Amniotic epithelial cell (primary cell): Measurements from ENCODE around the gene CLK4.
"Not testable (repeated sequence)": the region's sequence is repeated elsewhere in the genome, so short reads cannot be mapped to it uniquely, and the experiment has no call there.

Source experiments
- DNase-seq: peaks from one replicate; pipeline ENCODE4 v3.0.0-alpha.2; 2010; ENCODE audit warnings: low read depth

Gene CLK4

DNA sequence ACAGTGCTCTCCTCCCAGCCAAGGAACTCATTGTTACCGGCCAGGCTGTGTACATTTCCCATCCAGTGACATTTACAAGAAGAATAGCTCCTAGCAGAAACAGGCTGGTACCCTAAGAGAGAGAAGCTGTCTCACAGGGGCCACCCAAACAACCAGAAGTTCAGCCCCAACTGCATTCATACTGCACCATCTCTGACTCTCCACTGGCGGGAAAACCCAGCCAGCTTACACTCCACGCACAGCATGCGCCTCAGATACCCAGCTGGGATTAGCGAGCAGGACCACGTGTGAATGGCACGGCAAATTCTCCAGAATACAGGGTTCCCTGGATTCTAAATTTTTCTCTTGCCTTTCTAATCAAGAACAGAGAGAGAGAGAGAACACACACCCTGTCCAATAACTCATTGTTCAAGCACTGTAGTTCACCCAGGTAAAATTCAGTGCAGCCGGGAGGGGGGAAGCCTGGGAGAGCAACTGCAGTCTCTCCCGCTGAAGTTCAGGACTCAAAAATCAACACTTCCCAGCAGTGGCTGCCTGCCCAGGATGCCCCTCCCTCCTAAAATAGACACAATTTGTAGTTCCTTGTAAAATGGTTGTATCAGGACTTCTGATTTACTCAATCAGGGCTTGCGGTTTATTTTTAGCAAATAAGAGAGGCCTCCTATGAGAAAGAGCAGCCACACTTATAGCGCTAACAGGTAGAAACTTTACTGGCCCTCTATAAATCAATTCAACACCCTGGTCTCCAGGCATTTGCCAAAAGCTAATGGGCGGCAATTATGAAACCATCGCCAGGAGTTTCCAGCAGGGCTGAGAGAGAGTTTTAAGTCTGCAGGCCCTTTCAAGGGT, 38.9 kb downstream of the CLK4 start:
- no peak for DNase-seq

DNA sequence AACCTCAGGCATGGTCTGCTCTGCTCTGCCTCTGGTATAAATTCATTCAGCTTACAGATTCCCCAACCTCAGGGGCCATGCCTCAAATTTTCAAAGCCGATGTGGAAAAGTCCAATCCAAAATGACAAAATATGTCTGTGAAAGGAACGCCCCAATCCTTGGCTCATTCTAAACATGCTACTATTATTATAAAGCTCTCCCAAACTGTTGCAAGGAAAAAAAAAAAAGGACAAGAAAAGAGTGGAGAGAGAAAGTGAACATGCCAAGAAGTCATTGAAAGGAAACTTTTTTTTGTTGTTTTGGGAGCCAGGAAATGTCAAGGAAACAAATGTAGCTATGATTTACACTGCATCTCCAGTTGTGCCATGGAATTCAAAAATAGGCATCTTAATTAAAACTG, 40.5 kb downstream of the CLK4 start:
- DNase-seq: no peak

DNA sequence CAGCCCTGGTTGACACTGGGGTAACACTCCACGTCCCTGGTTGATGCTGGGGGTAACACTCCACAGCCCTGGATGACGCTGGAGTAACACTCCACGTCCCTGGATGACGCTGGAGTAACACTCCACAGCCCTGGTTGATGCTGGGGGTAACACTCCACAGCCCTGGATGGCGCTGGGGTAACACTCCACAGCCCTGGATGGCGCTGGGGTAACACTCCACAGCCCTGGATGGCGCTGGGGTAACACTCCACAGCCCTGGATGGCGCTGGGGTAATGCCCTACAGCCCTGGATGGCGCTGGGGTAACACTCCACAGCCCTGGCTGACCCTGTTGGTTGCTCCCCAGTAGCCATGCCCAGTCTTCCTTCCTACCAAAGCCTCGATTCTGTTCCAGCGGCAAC, 41.4 kb downstream of the CLK4 start:
- not testable (repeated sequence) for DNase-seq

DNA sequence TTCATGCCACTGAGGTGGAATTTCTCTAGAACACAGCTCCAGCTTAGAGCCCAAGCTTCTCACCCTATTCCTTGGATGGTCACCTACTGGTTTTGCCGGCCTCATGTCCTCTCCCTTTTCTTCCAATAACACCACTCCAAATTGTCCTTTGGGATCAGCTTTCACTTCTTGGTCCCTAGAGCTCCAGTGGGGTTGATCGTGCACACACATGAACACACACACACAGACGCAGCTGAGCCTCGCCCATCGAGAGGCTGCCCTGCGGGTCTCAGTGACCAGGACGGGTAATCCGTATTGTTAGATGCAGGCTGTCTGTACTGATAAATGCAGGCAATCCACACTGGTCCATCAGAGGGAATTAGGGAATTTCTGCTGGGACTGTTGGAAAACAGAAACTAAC, 43.6 kb downstream of the CLK4 start:
- no peak for DNase-seq

DNA sequence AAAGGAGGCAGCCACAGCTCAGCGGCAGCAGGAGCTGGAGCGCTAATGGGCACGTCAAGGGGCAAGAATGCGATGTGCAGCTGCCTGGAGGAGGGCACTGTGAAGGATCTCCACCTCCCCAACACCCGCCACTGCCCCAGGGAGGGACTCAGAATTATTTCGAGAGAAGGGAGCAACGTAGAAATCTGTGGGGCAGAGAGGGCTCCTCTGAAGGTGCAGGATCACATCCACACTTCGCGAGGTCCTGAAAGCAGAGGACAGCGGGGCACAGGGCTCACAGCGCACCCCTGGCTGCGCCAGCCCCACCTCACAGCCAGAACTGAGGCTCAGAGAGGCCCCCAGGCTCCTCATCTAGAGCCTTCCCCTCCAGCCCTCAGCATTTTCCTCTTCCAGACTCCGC, 44.6 kb downstream of the CLK4 start:
- no peak for DNase-seq

DNA sequence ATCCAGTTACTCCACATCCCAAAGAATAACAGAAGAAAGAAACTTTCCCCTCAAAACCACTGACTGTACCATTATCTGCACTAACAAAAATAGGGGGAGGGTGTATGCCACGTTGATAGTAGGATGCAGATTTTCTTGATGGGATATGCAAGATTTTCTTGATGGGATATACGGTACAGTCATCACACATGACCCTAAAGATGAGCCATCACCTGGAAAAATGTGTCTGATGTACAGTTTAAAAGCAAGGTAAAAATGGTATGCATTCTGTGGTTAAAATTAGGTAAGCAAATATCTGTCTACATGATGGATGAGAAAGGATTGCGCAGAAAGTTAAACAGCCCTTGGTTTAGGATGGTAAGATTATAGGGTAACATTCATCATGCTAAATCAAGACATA, 45.2 kb downstream of the CLK4 start:
- no peak for DNase-seq

DNA sequence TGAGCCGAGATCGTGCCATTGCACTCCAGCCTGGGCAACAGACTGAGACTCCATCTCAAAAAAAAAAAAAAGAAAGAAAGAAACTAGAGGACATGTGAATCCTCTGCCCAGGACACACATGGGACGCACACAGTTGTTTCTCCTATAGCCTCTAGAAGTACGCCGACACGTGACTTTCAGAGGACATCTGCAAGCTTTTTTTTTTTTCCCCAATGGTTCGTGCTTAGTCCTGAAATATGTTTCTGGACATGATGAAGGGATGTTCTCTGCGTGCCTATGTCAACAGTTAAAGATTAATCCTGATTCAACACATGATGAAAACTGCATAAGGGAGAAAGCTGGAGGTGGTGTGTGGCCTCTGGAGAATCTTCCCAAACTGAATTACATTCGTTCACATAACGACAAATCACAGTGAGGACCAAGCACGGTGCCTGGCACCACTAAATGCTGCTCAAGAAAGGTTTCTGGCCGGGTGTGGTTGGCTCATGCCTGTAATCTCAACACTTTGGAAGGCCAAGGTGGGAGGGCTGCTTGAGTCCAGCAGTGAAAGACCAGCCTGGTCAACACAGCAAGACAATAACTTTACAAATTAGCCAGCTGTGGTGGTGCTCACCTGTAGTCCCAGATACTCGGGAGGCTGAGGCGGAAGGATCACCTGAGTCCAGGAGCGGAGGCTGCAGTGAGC, 46.4 kb downstream of the CLK4 start:
- DNase-seq: no peak

DNA sequence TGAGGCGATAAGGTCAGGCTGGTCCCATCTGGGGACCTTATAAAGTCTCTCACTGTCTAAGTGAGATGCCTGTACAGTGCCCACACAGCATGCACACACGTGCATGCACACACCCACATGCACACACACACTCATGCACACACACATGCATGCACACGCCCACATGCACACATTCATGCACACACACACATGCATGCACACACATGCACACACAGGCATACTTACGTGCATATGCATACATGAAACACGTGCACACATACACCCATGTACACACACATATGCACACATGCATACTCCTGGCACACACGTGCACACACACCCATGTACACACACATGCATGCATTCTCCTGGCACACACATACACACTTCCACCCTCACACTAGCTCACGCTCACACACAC, 48.9 kb downstream of the CLK4 start:
- DNase-seq: no peak

DNA sequence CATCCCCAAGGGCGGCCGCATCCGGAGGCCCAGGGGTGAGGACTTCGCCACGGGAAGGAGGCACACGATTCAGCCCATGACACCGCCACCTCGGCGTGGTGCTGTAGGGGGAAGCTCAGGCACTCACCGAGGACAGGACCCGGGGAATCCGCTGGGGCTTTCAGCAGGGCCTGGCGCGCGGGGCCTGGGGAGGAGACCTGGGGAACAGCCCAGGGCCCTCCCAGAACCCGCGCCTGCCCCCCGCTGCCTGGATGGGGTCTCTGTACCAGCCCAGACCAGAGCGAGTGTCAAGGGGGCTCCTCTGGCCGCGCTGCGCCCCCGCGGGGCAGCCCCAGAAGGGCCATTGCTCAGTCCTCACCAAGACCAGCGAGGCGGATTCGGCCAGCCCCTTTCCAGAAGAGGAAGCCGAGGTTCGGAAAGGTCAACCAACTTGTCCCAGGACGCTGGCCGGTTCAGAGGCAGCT, 49.4 kb downstream of the CLK4 start:
- DNase-seq: no peak

DNA sequence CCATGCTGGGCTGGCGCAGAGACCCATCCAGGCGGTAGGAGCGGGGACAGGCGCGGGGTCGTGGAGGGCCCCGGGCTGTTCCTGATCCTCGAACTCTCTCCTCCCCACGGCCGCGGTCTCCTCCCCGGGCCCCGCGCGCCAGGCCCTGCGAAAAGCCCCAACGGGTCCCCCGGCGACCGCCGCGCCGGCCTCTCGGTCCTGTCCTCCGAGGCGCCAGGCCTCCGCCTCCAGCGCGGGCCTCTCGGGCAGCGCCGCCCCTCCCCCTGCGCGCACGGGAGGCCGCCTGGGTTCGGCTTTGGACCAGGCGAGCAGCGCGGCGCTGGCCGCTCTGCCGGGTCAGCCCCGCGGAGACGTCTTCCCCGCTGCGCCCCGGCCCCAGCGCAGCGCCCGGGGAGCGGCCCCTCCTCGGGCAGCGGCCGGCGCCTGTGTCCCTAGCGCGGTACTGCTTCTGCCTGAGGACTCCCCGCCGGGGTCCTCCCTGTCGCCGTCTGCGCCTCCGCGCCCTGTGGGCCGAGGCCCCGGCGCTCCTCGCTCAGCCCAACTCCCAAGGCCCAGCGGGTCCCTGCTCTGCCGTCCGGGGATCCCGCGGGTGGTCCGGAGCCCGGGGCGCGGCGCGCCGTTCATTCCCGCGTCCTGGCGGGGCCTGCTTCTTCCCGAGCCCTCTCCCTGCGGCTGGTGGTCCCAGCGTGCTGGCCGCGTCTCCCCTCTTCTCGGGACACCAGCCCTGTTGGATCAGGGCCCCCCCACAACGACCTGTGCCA, 50.1 kb downstream of the CLK4 start:
- no peak for DNase-seq

DNA sequence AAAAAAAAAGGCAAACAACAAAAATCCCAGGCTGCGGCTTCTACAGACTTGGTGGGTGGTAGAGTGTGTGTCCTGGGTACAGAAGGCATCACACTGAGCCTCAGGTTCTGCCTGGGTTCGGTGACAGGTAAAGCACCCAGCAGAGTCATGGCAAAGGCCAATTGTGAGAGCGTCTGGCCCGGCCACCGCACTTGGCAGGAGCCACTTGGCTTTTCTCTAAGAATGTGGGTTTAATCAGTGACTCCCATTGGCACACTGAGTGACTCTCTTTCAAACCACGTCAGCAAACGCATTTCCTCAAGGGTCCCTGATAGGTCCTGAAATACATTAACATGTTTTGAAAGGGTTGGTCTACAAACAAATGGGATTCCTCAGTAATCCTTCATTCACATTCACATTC, 53.6 kb downstream of the CLK4 start:
- DNase-seq: no peak

DNA sequence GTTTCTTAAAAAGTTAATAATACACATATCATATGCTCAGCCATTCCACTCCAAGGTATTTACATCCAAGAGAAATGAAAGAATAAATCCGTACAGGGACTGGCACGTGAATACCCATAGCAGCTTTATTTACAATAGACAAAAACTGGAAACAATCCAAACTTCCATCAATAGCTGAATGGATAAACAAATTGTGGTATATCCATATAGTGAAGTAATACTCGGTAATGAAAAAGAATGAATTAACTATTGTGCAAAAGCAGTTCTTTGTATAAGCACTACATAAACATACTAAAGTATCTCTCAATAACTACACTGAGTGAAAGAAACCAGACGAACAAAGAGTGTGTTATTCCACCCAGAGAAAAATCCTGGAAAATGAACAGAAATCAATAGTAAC, 54.2 kb downstream of the CLK4 start:
- DNase-seq: no peak

DNA sequence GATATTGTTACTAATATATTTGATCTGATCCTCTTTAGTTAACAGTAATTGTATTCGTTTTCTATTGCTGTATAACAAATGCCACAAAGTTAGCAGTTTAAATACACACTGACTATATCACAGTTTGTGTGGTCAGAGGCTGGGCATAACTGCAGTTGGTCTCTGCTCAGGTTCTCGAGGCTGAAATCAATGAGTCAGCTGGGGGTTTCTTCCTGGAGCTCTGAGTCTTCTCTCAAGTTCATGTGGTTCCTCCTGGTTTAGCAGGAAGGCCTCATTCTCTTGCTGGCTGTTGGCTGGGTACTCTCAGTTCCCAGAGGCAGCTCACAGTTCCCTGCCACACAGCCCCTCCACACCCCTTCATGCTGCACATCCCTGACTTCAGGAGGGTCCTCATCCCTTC, 57.4 kb downstream of the CLK4 start:
- no peak for DNase-seq

DNA sequence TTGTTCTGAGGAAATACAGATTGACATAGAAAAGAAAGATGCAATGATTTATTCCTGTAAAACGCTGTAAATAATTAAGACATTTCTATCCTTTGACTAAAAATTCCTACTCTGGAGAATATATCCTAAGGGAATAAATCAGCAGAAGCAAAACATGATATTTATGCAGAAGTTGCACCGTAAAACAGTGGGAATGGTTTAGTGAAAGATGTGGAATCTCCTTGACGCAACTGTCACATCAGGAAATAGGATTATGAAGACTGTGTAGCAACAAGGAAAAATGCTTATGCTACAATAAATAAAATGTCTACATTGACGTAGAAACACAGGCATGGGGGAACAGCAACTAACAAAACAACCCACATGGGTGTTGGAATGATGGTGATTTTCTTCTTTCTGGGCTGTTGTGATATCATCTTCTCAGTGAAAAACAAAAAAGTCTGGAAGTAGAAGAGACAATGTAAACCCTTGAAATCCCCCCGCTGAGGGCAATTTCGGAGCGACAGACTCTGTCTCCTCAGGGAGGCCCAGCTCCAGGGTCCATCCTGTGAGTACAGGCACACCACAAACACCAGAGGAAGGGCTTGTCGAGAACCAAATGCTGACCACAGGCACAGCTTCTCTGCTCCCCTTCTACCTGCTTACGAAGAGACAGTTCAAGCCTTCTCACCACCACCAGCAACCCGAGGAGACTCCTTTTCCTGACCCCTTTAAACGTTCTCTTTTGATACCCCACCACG, 61.9 kb downstream of the CLK4 start:
- no peak for DNase-seq

DNA sequence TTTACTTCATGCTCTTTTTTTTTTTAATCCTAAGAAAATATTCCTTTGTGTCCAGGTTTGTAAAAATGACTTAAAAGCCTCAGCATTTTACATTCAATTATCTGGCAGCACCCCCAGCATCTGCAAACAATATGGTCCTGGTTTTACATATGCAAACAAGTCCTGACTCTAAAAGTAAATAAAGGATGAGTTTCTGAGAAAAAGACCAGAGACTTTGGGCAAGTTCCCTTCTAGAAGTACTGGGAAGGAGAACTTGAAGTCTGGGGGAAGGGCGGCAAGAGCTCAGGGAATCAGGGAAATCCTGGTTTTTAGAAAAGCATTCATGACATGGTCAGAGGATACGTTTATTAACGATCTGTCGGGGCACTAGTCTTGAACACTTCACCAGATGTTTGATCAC, 62.5 kb downstream of the CLK4 start:
- no peak for DNase-seq

DNA sequence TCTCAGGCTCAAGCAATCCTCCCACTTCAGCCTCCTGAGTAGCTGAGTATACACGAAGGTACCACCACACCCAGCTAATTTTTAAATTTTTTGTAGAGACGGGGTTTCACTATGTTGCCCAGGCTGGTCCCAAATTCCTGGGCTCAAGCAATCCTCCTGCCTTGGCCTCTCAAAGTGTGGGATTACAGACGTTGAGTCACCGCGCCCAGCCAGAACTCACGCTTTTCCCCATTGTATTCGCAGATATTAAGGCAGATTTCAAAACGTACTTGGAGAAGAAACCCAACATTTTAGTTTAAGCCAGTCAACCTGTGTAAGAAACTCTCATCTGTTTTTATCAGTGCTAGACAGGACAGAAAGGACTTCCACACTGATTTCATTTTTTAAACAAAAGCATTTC, 63.2 kb downstream of the CLK4 start:
- DNase-seq: no peak

DNA sequence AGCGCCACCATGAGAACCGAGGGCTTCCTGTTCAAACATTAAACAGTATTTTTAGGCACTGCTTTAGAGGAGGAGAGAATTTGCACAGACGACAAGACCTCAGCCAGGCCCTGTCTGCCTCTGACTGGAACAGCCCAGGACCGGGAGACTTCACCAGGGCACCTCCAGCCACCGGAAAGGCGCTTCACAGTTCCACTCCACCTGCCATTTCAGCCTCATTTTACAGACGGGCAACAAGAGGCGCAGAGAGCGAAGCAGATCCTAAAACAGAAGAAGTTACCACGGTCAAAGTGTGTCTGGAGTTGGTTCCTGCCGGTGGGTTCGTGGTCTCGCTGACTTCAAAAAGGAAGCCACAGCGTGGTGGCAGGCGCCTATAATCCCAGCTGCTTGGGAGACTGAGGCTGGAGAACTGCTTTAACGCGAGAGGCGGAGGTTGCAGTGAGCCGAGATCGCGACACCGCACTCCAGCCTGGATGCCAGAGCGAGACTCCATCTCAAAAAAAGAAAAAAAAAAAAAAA, 65.0 kb downstream of the CLK4 start:
- no peak for DNase-seq

DNA sequence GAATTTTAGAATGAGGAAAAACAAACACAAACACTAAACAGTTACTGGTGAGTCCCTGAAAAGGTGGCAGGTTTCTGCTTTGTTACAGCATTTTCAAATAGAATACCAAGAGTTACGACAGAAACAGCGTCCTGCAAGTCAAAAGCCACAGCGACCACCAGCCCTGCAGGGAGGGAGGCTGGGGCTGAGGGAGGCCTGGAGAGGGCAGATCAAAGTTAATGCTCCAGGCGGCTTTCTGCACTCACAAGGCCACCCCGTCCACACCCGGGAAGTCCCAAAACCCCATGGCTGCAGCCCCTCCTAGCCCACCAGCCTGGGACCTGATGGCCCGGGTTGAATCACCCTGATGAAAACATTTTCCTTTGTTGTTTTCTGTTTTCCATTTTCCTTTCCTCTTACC, 65.9 kb downstream of the CLK4 start:
- no peak for DNase-seq

DNA sequence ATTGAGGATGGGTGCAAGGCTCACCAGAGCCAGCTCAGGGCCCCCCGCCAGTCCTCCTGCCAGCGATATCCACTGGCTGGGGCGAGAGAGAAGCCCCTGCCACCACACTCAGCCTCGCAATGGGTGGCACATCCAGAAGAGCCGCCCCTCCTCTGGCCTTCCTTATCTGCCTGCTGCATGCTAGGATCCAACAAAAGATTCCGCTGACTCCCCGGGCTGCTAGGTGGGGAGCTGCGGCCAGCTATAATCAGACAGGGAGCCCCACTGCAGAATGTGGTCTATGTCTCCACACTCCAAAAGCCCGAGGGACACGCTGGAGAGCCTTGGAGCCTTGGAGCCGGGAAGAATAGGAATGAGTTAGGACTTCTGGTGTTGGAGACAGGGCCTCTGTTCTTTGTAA, 69.4 kb downstream of the CLK4 start:
- DNase-seq: no peak

DNA sequence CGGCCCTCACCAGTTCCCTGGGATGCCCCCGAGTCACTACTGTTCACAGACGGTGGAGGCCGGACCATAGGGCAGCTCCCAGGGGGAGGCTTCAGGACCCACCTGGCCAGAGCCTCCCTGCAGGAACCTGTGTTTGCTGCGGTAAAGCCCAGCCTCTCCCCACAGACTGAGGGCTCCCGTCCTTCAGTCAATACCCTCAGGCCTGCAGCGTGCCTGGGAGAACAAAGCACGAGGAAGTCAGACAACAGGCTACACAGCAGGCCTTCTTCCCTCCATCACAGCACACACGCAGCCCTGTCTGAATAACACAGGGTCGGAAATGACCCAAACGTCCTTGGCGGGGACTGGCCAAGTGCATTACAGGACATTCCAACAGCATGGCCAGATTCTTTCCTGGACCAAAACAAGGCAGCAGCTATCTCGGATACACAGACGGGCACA, 71.1 kb downstream of the CLK4 start:
- DNase-seq: no peak

DNA sequence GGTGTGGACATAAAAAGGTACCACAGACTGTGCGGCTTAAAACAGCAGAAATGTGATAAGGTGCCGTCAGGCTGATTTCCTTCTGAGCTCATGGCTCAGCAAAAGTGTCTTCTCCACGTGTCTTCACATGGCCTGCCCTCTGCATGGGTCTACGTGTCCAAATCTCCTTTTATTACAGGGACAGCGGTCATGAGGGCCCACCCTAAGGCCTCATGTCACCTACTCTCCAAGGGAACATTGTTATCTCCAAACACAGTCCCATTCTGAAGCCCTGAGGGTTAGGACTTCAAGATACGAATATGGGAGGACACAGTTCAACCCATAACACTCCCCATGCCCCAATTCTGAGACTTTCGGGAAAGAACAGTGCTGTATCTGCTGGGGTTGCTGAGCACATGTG, 71.8 kb downstream of the CLK4 start:
- no peak for DNase-seq

DNA sequence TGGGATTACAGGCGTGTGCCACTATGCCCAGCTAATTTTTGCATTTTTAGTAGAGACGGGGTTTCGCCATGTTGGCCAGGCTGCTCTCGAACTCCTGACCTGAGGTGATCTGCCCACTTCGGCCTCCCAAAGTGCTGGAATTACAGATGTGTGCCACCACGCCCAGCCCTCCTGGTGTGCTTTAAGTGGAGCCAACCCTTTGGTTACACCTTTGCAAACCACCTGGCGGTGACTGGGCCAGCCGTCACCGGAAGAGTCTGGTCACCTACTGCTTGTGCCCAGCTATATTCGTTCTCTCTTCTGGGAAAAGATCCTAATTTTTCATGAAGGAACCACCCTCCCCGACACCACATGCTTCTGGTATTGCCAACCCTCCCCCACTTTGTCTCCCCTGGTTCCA, 72.5 kb downstream of the CLK4 start:
- DNase-seq: no peak
